ENCODE results near the gene PRKCA.
A peak's percentile ranks its signal among the peaks of the same experiment; 100 is the strongest.

The PRKCA gene

GRCh38 chr17:66671156-66671555, 368.7 kb downstream of the PRKCA start:
- no peak for DNase-seq

GRCh38 chr17:66673668-66674276, 371.4 kb downstream of the PRKCA start:
- peak in 49 of 58 donors; percentile 9 to 80 (median 41) for DNase-seq

GRCh38 chr17:66675273-66675990, 373.0 kb downstream of the PRKCA start:
- DNase-seq = no peak

GRCh38 chr17:66675991-66676371, 373.6 kb downstream of the PRKCA start:
- peak in 44 of 58 donors; percentile 11 to 80 (median 42) for DNase-seq

GRCh38 chr17:66676421-66676820, 374.0 kb downstream of the PRKCA start:
- DNase-seq = peak in 2 of 58 donors; percentile 6 to 53

- DNase-seq = no peak
Measured at GRCh38 chr17:66677201-66677981, 375.0 kb downstream of the PRKCA start.

- no peak for DNase-seq
Measured at GRCh38 chr17:66678061-66678460, 375.6 kb downstream of the PRKCA start.

GRCh38 chr17:66678827-66679226, 376.4 kb downstream of the PRKCA start:
- no peak for DNase-seq

- no peak for DNase-seq
Measured at GRCh38 chr17:66679631-66680517, 377.5 kb downstream of the PRKCA start.

- peak in 31 of 58 donors; percentile 9 to 64 (median 32) for DNase-seq
Measured at GRCh38 chr17:66682283-66682682, 379.9 kb downstream of the PRKCA start.

- no peak for DNase-seq
Measured at GRCh38 chr17:66684261-66684660, 381.8 kb downstream of the PRKCA start.

- no peak for DNase-seq
Measured at GRCh38 chr17:66684731-66685130, 382.3 kb downstream of the PRKCA start.

GRCh38 chr17:66686601-66687000, 384.2 kb downstream of the PRKCA start:
- no peak for DNase-seq

GRCh38 chr17:66687570-66688284, 385.3 kb downstream of the PRKCA start:
- no peak for DNase-seq

GRCh38 chr17:66689221-66689620, 386.8 kb downstream of the PRKCA start:
- DNase-seq = peak in 1 of 58 donors; percentile 18

GRCh38 chr17:66690166-66690565, 387.8 kb downstream of the PRKCA start:
- no peak for DNase-seq

GRCh38 chr17:66691644-66692420, 389.4 kb downstream of the PRKCA start:
- peak in 12 of 58 donors; percentile 5 to 53 (median 26) for DNase-seq

GRCh38 chr17:66692421-66692690, 389.9 kb downstream of the PRKCA start:
- no peak for DNase-seq

- no peak for DNase-seq
Measured at GRCh38 chr17:66695098-66695497, 392.7 kb downstream of the PRKCA start.

GRCh38 chr17:66698270-66698669, 395.9 kb downstream of the PRKCA start:
- no peak for DNase-seq
